Stimulated activated CD8-positive, alpha-beta memory T cell treated with anti-CD3 and anti-CD28 coated beads, Interleukin-2, amount 100 ng/mL, for 1 hour (primary cell): Measurements from ENCODE around the gene P3H2.

Experiments
- DNase-seq, 2 donors: peaks; one replicate each; pipeline ENCODE4 v3.0.0-alpha.2; 2020; ENCODE audit warnings: low read depth in 2 of 2

The P3H2 gene

GRCh38 chr3:190053919-190054672 is 66.6 kb downstream of the P3H2 start:
- no peak for DNase-seq

- DNase-seq: no peak
Observed at GRCh38 chr3:190051641-190052040, 69.1 kb downstream of the P3H2 start.

GRCh38 chr3:190048932-190049441 is 71.7 kb downstream of the P3H2 start:
- no peak for DNase-seq

- DNase-seq: no peak
Observed at GRCh38 chr3:190044974-190045373, 75.7 kb downstream of the P3H2 start.

- DNase-seq: no peak
Observed at GRCh38 chr3:190044142-190044541, 76.6 kb downstream of the P3H2 start.

GRCh38 chr3:190043741-190044140 is 77.0 kb downstream of the P3H2 start:
- DNase-seq: no peak

GRCh38 chr3:190042558-190042957 is 78.1 kb downstream of the P3H2 start:
- no peak for DNase-seq

GRCh38 chr3:190041333-190042041 is 79.2 kb downstream of the P3H2 start:
- DNase-seq: no peak

GRCh38 chr3:190040145-190040544 is 80.6 kb downstream of the P3H2 start:
- DNase-seq: no peak

GRCh38 chr3:190038050-190038933 is 82.4 kb downstream of the P3H2 start:
- DNase-seq: no peak

GRCh38 chr3:190036631-190037030 is 84.1 kb downstream of the P3H2 start:
- no peak for DNase-seq

GRCh38 chr3:190034446-190034845 is 86.3 kb downstream of the P3H2 start:
- DNase-seq: no peak

- no peak for DNase-seq
Observed at GRCh38 chr3:190032923-190033322, 87.8 kb downstream of the P3H2 start.

GRCh38 chr3:190031887-190032752 is 88.6 kb downstream of the P3H2 start:
- DNase-seq: no peak

GRCh38 chr3:190027116-190027515 is 93.6 kb downstream of the P3H2 start:
- DNase-seq: no peak

GRCh38 chr3:190026154-190026553 is 94.5 kb downstream of the P3H2 start:
- no peak for DNase-seq

- DNase-seq: no peak
Observed at GRCh38 chr3:190024912-190025311, 95.8 kb downstream of the P3H2 start.

GRCh38 chr3:190019844-190020243 is 100.9 kb downstream of the P3H2 start:
- no peak for DNase-seq

- DNase-seq: no peak
Observed at GRCh38 chr3:190019006-190019405, 101.7 kb downstream of the P3H2 start.

GRCh38 chr3:190018460-190018859 is 102.2 kb downstream of the P3H2 start:
- DNase-seq: no peak
